HG03469 (cell line): ENCODE data around the gene AKR1B1.
"Not testable (repeated sequence)": the region's sequence is repeated elsewhere in the genome, so short reads cannot be mapped to it uniquely, and the experiment has no call there.

Experiments used
- ATAC-seq: cut with Tn5 transposase; IDR thresholded peaks from one replicate; pipeline ENCODE4 v1.9.1; 2021; ENCODE audit warnings: mild to moderate bottlenecking, moderate library complexity, moderate number of reproducible peaks; ENCODE audit not compliant: unreplicated experiment

AKR1B1 gene

DNA sequence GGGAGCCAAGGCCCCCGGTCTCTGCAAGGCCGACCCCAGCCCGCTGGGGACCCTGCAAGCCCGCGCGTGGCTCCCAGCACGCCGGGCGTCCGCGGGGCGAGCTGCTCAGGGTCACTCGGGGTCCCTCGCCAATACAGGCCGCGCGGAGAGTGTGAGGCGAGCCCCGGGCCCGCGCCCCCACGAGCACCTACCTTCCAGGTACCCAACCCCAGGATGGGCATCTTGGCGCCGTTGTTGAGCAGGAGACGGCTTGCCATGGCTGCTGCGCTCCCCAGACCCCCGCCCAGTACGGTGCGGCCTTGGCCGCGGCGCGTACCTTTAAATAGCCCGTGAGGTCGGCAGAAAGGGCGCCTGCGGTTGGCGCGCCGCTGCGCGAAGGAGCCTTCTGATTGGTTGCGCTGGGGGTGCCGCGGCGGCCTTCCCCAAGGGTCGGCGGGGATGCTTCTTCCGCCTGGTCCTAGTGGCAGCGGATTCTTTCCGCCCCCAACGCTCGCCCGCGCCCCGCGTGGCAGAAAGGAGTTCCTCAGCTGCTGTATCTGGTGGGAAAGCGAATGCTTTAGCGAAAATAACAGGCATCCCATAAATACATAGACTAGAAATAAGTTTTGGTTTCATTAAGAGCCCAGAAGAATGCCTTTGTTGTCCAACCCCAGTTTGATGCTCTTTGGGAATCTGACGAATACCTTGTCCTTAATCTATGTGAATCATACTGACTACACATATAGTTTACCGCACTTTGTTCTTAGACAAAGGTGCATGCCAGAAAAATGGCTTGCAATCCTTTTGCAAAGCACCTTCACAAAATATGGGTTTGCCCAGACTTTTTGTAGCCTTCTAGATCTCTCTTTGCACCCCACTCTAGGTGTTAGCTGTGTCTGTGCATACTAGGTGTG is at the start of gene AKR1B1:
TSS of gene AKR1B1 (minus strand) at position 295 of the 893 bp plus-strand sequence. CDS start at position 257, 38 bp downstream.
- peak; percentile 87 for ATAC-seq

DNA sequence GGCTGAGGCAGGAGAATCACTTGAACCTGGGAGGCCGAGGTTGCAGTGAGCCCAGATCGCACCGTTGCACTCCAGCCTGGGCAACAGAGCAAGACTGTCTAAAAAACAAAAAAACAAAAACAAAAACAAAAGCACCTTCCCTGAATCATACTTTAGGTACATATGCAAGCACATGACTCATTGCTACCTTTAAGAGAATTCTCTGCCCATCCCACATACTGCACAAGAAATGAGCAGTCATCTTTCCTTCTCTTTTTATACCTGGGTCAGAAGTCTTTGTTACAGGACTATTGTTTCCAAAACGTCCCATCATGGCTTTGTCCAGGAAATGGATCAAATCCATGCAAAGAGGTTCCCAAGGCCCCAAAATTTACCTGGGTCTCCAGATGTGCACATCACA is 47.0 kb upstream of the AKR1B1 start:
- ATAC-seq: no peak

DNA sequence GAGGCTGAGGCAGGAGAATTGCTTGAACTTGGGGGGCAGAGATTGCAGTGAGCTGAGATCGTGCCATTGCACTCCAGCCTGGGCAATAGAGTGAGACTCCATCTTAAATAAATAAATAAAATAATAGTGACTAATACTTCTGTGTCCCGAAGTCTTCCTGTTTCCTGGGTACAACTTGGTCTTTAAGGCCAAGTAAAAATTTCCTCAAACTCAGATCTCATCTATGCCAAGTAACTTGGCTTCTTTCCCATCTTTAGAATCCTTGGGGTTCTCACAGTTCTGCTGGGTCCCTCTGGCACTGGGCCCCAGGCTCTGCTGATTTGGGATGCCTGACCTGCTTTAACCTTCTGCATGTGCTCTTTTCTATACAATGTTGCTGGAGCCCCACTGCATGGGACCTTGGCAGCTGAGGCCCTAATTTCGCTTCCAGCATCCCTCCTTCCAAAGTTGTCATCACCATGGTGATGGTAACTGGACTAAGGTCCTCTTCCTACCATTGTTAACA is 45.8 kb upstream of the AKR1B1 start:
- ATAC-seq: no peak

DNA sequence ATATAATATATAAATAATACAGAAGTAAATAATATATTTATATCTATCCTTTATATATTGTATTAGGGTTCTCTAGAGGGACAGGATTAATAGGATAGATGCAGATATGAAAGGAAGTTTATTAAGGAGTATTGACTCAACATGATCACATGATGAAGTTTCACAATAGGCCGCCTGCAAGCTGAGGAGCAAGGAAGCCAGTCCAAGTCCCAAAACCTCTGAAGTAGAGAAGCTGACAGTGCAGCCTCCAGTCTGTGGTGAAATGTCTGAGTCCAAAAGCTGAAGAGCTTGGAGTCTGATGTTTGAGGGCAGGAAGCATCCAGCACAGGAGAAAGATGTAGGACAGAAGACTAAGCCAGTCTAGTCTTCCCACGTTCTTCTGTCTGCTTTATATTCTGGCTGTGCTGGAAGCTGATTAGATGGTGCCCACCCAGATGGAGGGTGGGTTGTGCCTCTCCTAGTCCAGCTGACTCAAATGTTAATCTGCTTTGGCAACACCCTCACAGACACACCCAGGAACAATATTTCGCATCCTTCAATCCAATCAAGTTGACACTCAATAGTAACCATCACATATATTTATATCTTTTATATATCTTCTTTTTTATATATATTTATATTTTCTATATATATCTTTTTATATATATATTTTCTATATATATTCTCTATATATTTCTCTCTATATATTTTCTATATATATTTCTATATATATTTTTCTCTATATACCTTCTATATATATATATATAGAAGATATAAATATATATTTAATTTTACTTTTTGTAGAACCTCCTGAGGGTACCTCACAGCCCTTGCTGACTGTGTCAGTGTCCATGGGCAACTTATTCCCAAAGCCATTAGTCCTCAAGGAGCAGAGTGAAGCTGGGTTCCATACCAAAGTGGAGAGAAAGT is 43.8 kb upstream of the AKR1B1 start:
- ATAC-seq: no peak

DNA sequence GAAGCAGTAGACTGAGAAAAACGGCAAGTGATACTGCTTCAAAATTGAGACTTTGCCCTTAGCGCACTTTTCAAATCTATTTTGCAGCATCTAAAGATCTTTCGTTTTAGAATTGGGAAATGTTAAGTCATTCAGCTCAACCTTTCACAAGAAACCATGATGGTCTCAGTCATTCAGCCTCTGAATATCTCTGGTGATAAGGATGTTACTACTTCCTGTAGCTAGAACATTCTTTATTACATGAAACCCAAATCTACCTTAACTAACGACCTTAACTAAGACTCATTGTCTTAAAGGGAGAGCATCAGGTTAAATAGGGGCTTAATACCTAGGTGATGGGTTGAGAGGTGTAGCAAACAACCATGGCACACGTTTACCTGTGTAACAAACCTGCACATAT is 42.1 kb upstream of the AKR1B1 start:
- no peak for ATAC-seq

DNA sequence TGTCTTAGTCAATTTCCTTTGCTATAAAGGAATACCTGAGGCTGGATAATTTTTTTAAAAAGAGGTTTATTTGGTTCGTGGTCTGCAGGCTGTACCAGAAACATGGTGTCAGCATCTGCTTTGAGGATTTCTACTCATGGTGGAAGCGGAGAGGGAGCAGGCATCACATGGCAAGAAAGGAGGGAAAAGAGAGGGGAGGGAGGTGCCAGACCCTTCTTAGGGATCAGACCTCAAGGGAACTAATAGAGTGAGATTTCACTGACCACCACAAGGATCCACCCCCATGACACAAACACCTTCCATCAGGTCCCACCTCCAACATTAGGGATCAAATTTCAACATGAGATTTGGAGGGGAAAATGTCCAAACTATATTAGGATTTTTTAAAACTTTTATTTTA is 41.5 kb upstream of the AKR1B1 start:
- no peak for ATAC-seq

DNA sequence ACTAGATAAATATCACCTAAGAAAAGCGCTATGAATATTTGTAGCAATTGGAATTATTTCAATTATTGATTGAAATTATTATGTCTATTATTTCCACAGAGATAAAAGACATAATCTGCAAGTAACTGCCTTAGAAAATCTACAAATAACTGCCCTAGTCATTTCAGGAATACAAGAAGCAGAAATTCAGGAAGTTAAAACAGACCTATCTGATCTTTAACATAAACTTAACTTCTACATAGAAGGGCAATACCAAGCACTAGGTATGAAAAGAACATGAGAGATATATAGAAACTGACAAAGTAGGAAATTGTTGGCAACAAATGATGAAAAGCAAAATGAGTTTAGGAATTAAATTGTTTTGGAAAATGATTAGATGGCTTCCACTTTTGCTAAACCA is 36.6 kb upstream of the AKR1B1 start:
- ATAC-seq: no peak

DNA sequence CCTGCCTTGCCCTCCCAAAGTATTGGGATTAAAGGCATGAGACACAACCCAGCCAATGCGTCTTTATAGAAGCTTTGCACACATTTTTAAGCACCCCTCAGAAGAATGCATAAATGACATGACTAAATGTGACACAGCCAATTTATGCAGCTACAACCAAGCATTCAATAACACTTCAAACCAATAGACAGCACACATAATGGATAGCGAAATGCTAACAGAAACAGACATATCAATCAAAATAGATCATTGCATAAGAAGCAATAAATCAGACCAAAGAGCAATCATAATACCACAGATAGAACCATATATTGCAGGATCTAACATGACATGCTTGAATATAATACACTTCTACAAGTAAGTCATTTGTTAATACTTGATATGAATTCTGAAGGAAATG is 34.2 kb upstream of the AKR1B1 start:
- no peak for ATAC-seq

DNA sequence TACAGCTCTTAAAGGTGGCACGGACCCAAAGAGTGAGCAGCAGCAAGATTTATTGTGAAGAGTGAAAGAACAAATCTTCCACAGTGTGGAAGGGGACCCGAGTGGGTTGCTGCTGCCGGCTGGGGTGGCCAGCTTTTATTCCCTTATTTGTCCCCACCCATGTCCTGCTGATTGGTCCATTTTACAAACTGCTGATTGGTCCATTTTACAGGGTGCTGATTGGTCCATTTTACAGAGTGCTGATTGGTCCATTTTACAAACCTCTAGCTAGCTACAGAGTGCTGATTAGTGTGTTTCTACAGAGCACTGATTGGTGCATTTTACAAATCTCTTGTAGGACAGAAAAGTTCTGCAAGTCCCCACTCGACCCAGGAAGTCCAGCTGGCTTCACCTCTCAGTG is 28.8 kb upstream of the AKR1B1 start:
- ATAC-seq: not testable (repeated sequence)

DNA sequence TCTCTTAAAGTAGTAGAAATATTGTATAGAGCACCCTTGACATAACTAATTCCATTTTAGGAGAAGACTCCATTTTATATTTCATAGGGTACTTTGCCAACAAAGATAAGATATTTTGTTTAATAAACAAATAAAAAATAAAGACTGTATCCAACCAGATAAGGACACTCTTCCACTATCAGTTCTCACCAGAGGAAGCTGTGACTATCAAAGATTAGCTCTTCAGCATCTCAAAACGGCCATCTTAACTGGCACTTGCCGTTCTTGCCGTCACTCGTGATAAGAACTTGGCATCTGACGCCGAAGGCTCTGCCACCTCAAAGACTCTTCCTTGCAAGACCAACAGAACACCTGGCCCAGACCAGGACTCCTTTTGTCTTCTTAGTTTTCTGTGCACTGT is 26.3 kb upstream of the AKR1B1 start:
- no peak for ATAC-seq

DNA sequence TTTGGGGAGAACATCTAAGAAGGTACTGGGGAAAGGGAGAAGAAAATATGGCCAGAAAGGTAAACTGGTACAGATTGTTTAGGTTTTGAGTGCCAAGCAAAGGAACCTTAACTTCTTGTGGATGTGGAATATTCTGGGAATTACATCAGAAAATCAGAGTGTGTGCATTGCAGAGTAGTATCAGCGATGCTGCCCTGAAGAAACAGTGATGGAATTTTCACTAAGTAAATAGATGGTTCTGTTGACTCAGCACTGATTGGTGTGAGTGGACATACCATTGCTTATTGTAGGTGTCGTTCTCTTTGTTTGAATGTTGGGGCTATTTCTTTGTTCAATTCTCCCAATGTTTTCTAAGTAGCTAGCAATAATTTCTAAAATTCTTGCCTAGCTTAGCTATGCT is 24.4 kb upstream of the AKR1B1 start:
- no peak for ATAC-seq

DNA sequence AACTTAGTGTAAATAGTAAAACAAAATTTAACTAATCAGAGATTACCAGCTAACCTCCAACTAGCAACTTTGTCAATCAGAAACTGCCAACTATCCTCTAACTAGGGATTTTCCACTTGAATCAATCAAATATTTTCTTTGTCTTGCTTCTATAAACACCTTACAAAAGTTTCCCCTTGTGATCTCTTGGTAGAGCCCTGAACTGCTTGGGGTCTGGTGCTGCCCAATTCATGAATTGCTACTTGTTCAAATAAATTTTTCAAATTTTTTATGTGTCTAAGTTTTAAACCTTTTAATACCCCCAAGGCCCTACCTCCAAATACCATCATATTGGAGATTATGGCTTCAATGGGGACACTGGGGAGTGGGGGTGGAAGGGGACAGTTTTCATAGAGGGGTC is 24.0 kb upstream of the AKR1B1 start:
- ATAC-seq: no peak

DNA sequence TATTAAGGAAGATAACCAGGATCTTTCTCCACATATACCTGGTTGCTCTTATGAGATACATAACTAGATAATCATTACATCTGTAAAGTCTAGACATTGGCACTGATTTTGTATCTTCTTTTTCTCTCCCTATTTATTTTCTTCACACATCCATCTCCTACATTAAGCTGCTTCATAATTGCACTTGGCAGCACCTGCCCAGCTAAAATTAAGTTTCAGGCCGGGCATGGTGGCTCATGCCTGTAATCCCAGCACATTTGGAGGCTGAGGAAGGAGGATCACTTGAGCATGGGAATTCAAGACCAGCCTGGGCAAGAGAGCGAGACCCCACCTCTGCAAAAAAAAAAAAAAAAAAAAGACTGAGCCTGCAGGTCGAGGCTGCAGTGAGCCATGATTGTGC is 22.3 kb upstream of the AKR1B1 start:
- ATAC-seq: no peak

DNA sequence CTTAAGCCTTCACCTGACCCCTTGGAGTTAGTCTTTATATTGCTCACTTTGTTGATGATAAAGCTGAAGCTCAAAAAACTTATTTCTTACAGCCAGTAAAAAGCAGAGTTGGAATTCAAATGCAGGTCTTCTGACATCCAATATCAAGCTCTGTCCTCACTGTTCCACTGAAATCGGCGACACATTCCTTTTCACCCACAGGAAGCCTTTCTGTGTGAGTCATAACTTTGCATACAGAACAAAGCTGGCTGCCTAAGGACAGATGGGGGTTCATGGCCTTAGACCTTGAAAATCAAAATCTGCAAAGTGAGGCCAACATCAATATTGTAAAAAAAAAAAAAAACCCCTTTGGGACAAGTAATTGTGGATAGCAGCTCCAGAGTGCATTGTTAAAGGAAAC is 21.8 kb upstream of the AKR1B1 start:
- ATAC-seq: no peak

DNA sequence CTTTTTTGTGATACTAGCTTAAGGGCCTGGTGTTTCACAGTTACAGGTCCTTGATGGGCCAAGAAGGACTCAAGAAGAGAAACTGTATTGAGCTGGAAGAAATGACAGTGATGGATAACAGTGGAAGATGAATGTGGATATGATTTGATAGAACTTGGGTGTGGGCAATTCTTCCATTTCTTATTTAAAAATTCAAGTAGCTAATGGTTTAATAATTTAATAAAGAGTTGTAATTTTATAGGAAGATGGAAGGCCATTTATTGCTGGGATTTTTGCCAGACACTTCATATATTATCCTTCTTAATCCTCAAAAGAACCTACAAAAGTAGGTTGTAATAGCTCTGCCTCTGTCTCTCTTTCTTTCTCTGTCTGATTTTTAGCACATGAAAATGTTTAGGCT is 21.3 kb upstream of the AKR1B1 start:
- ATAC-seq: no peak

DNA sequence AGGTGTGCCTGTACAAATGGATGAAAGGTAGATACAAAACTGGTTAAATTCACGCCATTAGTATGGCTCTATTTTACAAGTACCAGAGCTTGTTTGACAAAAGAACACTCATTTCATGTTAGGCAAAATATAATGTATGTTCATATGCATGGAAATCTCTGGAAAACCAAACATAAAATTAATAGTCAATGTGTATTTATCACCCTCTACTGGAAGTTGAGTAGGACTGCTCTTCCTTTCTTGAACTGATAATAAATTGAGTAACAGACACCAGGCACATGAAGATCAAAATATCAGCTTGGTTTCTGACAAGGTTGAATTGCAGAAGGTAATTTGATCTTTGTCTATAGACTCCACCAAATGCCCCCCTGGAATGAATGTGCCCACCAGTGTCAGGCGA is 19.8 kb upstream of the AKR1B1 start:
- no peak for ATAC-seq

DNA sequence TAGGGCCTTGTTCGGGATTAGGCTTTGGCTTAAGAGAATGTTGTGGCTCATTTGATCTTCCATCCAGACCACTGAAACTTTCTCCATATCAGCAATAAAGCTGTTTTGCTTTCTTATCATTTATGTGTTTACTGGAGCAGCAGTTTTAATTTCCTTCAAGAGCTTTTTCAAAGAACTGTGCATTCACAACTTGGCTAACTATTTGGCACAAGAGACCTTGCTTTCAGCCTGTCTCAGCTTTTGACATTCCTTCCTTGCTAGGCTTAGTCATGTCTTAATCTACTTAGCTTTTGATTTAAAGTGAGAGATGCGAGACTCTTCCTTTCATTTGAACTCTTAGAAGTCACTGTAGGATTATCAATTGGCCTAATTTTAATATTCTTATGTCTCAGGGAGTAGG is 19.1 kb upstream of the AKR1B1 start:
- no peak for ATAC-seq

DNA sequence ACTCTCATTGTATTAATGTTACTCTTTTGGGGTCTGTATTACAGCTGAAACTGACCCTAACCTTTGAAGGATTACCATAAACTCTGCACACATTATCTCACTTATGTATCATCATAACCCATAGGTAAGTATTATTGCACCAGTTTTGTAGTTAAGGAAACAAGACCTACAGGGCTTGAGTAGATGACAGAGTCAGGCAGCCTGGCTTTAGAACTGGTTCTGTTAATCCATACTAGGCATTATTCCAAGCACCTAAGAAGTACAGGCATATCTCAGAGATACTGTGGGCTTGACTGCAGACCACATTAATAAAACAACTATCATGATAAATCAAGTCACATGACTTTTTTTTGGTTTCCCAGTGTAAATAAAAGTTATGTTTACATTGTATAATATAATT is 17.1 kb upstream of the AKR1B1 start:
- ATAC-seq: no peak

DNA sequence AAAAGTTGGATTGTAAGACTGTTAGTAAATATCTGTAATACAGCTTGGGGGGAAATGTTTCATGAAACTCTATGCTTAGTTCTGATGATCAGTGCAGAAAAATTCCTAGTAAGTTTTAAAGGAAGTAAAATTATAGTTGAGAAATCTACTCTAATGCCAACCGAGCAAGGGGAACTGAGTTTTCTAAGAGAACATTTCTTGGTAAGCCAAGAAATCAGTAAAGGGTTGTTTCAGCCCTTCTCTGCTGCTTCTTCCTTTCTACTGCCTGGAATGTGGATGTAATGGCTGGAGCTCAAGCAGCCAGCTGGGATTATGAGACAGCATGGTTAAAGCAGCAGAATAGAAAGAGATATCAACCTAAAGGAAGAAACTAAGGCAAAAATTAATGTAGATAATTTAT is 15.9 kb upstream of the AKR1B1 start:
- no peak for ATAC-seq

DNA sequence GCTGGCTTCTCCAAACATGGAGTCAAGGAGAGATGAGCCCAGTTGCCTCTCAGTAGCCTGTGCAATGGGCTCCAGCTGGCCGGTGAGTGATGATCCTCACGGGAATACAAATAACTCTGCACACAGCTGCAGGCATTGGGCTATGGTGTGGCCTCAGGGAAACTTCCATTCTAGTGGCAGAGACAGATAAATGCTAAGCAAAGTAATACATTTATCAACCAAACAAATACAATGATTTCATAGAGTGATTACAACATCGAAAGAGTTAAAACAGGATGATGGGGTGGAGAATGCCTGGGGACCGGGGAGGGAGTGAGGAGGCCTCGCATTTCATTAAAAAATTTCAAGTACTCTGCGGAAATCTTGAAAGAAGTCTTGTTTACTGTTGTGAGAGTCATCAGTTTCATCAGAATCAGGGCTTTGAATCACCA is 15.0 kb upstream of the AKR1B1 start:
- ATAC-seq: no peak

DNA sequence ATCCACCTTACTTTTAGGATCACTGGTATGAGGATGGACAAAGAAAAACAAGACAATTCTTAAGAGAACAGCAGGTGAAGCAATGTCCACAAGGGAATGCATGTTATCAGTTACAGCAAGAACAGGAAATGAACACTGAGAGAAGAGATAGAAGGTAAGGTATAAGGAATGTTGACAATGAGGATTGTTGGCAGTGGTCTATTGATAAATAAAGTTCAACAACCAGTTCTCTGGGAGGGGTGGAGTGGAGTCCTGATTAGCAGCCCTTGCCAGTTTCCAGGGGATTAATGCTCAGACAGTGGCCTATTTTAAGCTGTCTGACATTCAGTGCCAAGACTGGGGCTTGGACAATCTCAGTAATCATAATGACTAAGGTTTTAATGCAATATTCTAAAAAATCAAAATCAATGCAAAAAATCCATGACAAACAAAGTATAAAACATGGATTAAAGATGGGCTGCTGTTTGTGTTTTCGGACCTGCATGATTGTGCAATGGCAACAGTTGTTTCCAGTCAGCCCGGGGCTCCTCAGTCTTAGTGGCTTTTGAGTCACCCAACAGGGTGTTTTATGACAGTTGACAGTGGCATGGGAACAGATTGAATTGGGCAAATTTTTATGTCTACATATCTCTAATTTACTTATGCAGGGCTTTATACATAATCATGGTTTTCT is 13.8 kb upstream of the AKR1B1 start:
- no peak for ATAC-seq
